ENCODE results near the gene CCNT2.

DNA sequence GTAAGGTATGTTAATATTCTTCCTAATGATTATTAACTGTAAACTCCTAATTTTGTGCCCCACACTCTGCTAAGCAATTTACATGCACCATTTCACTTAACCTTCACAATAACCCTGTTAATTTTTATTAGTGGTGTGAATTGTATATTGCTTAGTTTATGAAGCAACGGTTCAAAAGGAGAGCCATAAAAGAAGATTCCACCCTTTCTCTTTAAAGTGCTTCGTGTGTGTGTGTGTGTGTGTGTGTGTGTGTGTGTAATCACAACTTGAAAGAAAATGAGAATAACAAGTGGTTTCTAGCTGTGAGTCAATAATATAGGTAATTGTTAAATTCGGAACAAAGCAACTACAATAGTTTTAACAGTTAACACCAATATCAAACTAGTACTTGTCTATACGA is 60.6 kb downstream of the CCNT2 start:
- TF ChIP-seq CTCF (conservative IDR thresholded peaks at IDR 0.05; ENCODE audit: low read length) (no peak), EZH2phosphoT487 (IDR thresholded peaks at IDR 0.05; ENCODE audit: borderline replicate concordance, low read depth, low read length) (no peak)

Measured in OCI-LY7 (cell line).